ENCODE results near the gene SLC25A11. TPM values are rescaled to one million over a fixed set of nuclear protein-coding genes. Genes with fewer than 3 reads are reported as not detected.

SLC25A11 gene
- total RNA-seq, 1 experiment from 2014 or later: 54.5 TPM

GRCh38 chr17:4971826-4972225 lies 32.0 kb upstream of the SLC25A11 start:
- intact Hi-C loops (cut with micrococcal nuclease): no loop called here
- H3K27ac Mint-ChIP-seq (ENCODE audit: low read depth, unreplicated experiment): no peak overlapping the region
- POLR2A ChIA-PET: interaction anchor here (1.0 to 13.3 kb wide), 2 partner anchors 9 to 23 kb away, joined by 4 to 639 read pairs; partner anchors contain the start of genes ENO3, PFN1, RNF167 and SLC25A11
- peaks cover 15% of the 10 kb centered on the region for H3K4me1 Mint-ChIP-seq (ENCODE audit: insufficient read depth, unreplicated experiment)
- TF ChIP-seq CTCF (IDR thresholded peaks at IDR 0.05; ENCODE audit: unreplicated experiment): no peak
- H3K27me3 Mint-ChIP-seq (ENCODE audit: insufficient read depth, unreplicated experiment): no peaks in the 10 kb centered on the region
- no peak for DNase-seq (ENCODE audit: unreplicated experiment)
- CTCF ChIA-PET: interaction anchor here (0.6 to 0.9 kb wide), 3 partner anchors 9 to 91 kb away, joined by 3 to 5 read pairs (median 4); partner anchors contain the start of genes RNF167 and SLC25A11
- peaks cover 54% of the 10 kb centered on the region for H3K36me3 Mint-ChIP-seq (ENCODE audit: insufficient read depth, unreplicated experiment)
- no TSS peak for BruUV-seq (replicated peaks)
- no peak overlapping the region for H3K4me3 Mint-ChIP-seq (ENCODE audit: unreplicated experiment)
- no peaks in the 10 kb centered on the region for H3K9me3 Mint-ChIP-seq (ENCODE audit: unreplicated experiment)

GRCh38 chr17:4970273-4970672 lies 30.4 kb upstream of the SLC25A11 start:
- no TSS peak for BruUV-seq (replicated peaks)
- peaks cover 50% of the 10 kb centered on the region for H3K36me3 Mint-ChIP-seq (ENCODE audit: insufficient read depth, unreplicated experiment)
- ChIA-PET CTCF (interaction anchor here (0.7 to 2.4 kb wide), 8 partner anchors 10 to 61 kb away, joined by 3 to 12 read pairs (median 4); partner anchors contain the start of genes CAMTA2, RNF167 and SLC25A11), POLR2A (interaction anchor here (0.5 to 13.3 kb wide), 7 partner anchors 8 to 136 kb away, joined by 3 to 639 read pairs (median 10); partner anchors contain the start of genes CAMTA2, ENO3, INCA1 and KIF1C)
- no peak for DNase-seq (ENCODE audit: unreplicated experiment)
- no peak for TF ChIP-seq CTCF (IDR thresholded peaks at IDR 0.05; ENCODE audit: unreplicated experiment)
- intact Hi-C loops (cut with micrococcal nuclease): no loop called here
- H3K27me3 Mint-ChIP-seq (ENCODE audit: insufficient read depth, unreplicated experiment): no peaks in the 10 kb centered on the region
- H3K9me3 Mint-ChIP-seq (ENCODE audit: unreplicated experiment): no peaks in the 10 kb centered on the region
- no peak overlapping the region for H3K4me3 Mint-ChIP-seq (ENCODE audit: unreplicated experiment)
- H3K4me1 Mint-ChIP-seq (ENCODE audit: insufficient read depth, unreplicated experiment): peaks cover 19% of the 10 kb centered on the region
- H3K27ac Mint-ChIP-seq (ENCODE audit: low read depth, unreplicated experiment): no peak overlapping the region

GRCh38 chr17:4969551-4970173 lies 29.8 kb upstream of the SLC25A11 start:
- intact Hi-C loops (cut with micrococcal nuclease): loop anchor here (1.0 kb wide), 2 partner anchors 20 to 60 kb away; no protein-coding TSS in a partner anchor
- ChIA-PET CTCF (interaction anchor here (0.6 to 2.4 kb wide), 7 partner anchors 17 to 97 kb away, joined by 3 to 12 read pairs (median 4); partner anchors contain the start of genes CAMTA2, RNF167 and SLC25A11), POLR2A (interaction anchor here (0.7 to 13.3 kb wide), 12 partner anchors 9 to 266 kb away, joined by 3 to 639 read pairs (median 8); partner anchors contain the start of genes CAMTA2, ENO3, INCA1 and KIF1C)
- H3K27ac Mint-ChIP-seq (ENCODE audit: low read depth, unreplicated experiment): no peak overlapping the region
- H3K9me3 Mint-ChIP-seq (ENCODE audit: unreplicated experiment): no peaks in the 10 kb centered on the region
- H3K36me3 Mint-ChIP-seq (ENCODE audit: insufficient read depth, unreplicated experiment): peaks cover 44% of the 10 kb centered on the region
- peak; percentile 9 for DNase-seq (ENCODE audit: unreplicated experiment)
- H3K4me3 Mint-ChIP-seq (ENCODE audit: unreplicated experiment): no peak overlapping the region
- H3K27me3 Mint-ChIP-seq (ENCODE audit: insufficient read depth, unreplicated experiment): no peaks in the 10 kb centered on the region
- peaks cover 15% of the 10 kb centered on the region for H3K4me1 Mint-ChIP-seq (ENCODE audit: insufficient read depth, unreplicated experiment)
- TF ChIP-seq CTCF (IDR thresholded peaks at IDR 0.05; ENCODE audit: unreplicated experiment): no peak
- BruUV-seq (replicated peaks): TSS peak; percentile 69

- intact Hi-C loops (cut with micrococcal nuclease): loop anchor here (1.0 kb wide), 2 partner anchors 20 to 60 kb away; no protein-coding TSS in a partner anchor
- H3K27ac Mint-ChIP-seq (ENCODE audit: low read depth, unreplicated experiment): no peak overlapping the region
- no peaks in the 10 kb centered on the region for H3K9me3 Mint-ChIP-seq (ENCODE audit: unreplicated experiment)
- H3K36me3 Mint-ChIP-seq (ENCODE audit: insufficient read depth, unreplicated experiment): peaks cover 42% of the 10 kb centered on the region
- no peaks in the 10 kb centered on the region for H3K27me3 Mint-ChIP-seq (ENCODE audit: insufficient read depth, unreplicated experiment)
- no peak overlapping the region for H3K4me3 Mint-ChIP-seq (ENCODE audit: unreplicated experiment)
- POLR2A ChIA-PET: interaction anchor here (0.7 to 13.3 kb wide), 13 partner anchors 9 to 266 kb away, joined by 3 to 639 read pairs (median 7); partner anchors contain the start of genes CAMTA2, ENO3, INCA1 and KIF1C
- peak; percentile 92 for DNase-seq (ENCODE audit: unreplicated experiment)
- H3K4me1 Mint-ChIP-seq (ENCODE audit: insufficient read depth, unreplicated experiment): peaks cover 15% of the 10 kb centered on the region
- no TSS peak for BruUV-seq (replicated peaks)
- CTCF ChIA-PET: interaction anchor here (0.6 to 2.4 kb wide), 5 partner anchors 18 to 98 kb away, joined by 3 to 12 read pairs (median 4); no protein-coding TSS in a partner anchor
- TF ChIP-seq CTCF (IDR thresholded peaks at IDR 0.05; ENCODE audit: unreplicated experiment): no peak
Measured at GRCh38 chr17:4969047-4969550, 29.3 kb upstream of the SLC25A11 start.

Measured in MCF 10A (cell line).